T-helper 1 cell (primary cell): ENCODE data around the gene PRSS2.

Source experiments
- DNase-seq, 5 donors: peaks; one replicate each; pipeline ENCODE4 v3.0.0-alpha.2; 2012 to 2020

Gene PRSS2

DNA sequence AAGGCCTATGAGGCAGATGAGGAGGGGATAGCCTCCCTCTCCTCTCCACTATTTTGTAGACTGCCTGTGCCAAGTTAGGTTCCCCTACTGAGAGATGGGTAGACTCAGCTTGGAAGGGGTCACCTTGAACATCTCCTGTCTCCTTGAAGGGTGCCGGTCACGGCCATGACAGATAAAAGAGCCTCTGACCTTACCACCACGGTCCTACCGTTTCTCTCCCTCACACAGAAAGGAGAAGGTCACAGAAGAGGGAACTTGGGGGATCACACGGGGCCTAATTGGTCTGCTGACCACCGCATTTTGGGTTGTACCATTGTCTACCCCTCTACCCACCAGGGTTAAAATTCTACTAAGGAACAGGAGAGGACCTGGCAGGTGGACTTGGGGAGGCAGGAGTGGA lies 17.0 kb downstream of the PRSS2 start:
- DNase-seq = no peak

DNA sequence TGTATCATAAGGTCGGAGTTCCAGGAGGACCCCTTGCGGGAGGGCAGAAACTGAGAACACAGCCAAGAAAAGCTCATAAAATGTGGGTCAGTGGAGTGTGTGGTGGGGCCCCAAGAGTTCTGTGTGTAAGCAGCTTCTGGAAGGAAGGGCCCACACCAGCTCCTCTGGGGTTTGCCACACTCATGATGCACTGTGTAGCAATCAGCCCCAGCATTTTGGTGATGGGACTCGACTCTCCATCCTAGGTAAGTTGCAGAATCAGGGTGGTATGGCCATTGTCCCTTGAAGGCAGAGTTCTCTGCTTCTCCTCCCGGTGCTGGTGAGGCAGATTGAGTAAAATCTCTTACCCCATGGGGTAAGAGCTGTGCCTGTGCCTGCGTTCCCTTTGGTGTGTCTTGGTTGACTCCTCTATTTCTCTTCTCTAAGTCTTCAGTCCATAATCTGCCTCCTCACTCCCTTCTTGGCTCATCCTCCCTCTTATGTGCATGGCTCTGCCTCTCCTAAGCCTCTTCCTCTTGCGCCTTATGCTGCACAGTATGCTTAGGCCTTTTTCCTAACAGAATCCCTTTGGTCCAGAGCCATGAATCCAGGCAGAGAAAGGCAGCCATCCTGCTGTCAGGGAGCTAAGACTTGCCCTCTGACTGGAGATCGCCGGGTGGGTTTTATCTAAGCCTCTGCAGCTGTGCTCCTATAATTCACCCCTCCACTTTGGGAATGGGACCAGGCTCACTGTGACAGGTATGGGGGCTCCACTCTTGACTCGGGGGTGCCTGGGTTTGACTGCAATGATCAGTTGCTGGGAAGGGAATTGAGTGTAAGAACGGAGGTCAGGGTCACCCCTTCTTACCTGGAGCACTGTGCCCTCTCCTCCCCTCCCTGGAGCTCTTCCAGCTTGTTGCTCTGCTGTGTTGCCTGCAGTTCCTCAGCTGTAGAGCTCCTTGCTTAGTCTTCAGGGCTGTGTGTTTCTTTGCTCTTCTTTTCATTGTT lies 17.8 kb downstream of the PRSS2 start:
- DNase-seq = peak in 1 of 5 donors; percentile 28

DNA sequence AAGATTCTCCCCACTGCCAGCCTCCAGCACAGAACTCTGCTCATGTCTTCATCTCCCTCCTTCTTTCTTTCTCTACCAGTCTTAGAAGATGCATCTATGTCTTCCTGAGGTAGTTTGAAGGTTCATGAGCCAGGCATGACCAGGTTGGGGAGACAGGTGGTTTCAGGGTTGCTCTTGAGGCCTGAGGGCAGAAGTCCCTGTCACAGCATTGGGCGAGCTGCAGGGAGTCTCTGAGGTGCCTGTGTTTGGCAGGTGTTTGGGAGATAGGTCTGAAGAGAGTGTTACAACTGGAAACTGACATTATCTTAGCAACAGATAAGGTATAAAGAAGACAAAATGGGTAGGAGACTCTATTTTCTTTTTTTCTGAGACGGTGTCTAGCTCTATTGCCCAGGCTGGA lies 18.7 kb downstream of the PRSS2 start:
- DNase-seq = peak in 1 of 5 donors; percentile 33

DNA sequence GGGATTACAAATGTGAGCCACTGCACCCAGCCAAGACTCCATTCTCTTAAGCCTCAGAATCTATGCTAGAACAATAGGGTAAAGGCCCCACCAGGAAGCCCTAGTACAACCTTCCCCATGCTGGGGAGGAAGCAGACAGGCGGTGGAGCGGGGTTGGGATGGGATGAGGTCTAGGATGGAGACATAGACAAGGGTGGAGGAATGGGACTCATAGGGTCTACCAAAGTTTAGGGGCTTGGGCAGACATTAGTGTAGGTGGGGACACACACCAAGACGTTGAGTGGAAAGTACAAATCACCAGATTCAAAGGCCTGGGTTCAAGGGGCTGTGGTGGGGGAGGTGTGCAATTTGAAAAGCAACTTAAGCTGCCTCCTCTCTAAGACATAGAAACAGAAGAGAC lies 19.3 kb downstream of the PRSS2 start:
- DNase-seq = peak in 1 of 5 donors; percentile 29

DNA sequence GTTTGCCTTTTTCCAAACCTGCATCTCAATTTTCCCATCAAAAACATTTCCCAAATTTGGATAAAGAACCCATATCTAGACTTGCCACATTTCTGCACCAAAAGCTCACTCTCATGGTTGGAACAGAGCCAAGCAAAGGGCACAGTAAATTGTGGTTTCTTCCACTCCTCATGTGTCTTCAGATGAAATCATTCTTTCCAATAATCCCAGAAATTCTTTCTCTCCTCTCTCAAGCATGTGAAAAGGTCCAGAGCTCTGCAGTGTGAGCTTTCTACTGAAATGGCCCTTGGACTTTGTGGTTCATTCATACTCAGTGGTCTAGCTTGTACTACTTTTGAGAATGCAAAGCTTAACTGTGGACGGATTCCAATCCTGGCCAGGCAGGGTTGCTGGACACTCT lies 19.8 kb downstream of the PRSS2 start:
- DNase-seq = peak in 1 of 5 donors; percentile 10

DNA sequence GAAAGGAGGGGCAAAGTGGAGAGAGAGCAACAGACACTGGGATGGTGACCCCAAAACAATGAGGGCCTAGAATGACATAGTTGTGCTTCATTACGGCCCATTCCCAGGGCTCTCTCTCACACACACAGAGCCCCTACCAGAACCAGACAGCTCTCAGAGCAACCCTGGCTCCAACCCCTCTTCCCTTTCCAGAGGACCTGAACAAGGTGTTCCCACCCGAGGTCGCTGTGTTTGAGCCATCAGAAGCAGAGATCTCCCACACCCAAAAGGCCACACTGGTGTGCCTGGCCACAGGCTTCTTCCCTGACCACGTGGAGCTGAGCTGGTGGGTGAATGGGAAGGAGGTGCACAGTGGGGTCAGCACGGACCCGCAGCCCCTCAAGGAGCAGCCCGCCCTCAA lies 20.7 kb downstream of the PRSS2 start:
- no peak for DNase-seq

GRCh38 chr7:142792129-142792528 lies 21.4 kb downstream of the PRSS2 start:
- no peak for DNase-seq

DNA sequence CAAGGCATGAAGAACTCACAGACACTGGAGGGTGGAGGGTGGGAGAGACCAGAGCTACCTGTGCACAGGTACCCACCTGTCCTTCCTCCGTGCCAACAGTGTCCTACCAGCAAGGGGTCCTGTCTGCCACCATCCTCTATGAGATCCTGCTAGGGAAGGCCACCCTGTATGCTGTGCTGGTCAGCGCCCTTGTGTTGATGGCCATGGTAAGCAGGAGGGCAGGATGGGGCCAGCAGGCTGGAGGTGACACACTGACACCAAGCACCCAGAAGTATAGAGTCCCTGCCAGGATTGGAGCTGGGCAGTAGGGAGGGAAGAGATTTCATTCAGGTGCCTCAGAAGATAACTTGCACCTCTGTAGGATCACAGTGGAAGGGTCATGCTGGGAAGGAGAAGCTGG lies 21.8 kb downstream of the PRSS2 start:
- DNase-seq = no peak

DNA sequence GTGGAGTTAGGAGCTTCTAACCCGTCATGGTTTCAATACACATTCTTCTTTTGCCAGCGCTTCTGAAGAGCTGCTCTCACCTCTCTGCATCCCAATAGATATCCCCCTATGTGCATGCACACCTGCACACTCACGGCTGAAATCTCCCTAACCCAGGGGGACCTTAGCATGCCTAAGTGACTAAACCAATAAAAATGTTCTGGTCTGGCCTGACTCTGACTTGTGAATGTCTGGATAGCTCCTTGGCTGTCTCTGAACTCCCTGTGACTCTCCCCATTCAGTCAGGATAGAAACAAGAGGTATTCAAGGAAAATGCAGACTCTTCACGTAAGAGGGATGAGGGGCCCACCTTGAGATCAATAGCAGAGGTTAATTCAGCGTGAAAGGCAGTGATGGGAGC lies 22.4 kb downstream of the PRSS2 start:
- no peak for DNase-seq

DNA sequence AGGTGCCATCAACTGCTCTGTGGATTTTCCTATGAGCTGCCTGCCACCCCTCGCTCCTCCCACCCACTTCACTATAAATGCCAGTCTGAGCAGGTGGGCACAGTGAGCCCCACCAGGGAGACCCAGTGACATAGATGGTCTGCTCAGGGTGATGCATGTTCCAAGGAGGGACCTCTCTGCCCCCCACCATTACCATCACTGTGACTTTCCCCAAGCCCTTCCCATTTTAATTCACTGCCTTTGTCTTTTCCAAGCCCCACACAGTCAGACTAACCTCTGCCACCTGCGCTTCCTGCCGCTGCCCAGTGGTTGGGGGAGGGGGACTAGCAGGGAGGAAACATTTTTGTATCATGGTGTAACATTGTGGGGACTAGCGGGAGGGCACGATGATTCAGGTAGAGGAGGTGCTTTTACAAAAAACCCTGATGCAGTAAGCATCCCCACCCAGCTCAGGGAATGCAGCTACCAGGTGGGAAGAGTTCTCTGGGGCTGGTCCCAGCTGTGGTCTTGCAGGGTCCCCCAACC lies 24.6 kb downstream of the PRSS2 start:
- peak; percentile 27 to 68 (median 45) for DNase-seq

DNA sequence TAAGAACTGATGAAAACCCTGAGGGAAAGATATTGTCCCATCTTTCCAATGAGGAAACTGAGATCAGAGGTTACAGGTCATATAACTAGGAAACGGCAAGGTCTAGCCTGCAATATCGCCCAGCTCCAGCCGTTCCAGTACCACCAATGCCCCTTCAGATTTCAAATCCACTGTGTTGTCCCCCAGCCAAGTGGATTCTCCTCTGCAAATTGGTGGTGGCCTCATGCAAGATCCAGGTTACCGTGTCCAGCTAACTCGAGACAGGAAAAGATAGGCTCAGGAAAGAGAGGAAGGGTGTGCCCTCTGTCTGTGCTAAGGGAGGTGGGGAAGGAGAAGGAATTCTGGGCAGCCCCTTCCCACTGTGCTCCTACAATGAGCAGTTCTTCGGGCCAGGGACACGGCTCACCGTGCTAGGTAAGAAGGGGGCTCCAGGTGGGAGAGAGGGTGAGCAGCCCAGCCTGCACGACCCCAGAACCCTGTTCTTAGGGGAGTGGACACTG lies 25.3 kb downstream of the PRSS2 start:
- no peak for DNase-seq

DNA sequence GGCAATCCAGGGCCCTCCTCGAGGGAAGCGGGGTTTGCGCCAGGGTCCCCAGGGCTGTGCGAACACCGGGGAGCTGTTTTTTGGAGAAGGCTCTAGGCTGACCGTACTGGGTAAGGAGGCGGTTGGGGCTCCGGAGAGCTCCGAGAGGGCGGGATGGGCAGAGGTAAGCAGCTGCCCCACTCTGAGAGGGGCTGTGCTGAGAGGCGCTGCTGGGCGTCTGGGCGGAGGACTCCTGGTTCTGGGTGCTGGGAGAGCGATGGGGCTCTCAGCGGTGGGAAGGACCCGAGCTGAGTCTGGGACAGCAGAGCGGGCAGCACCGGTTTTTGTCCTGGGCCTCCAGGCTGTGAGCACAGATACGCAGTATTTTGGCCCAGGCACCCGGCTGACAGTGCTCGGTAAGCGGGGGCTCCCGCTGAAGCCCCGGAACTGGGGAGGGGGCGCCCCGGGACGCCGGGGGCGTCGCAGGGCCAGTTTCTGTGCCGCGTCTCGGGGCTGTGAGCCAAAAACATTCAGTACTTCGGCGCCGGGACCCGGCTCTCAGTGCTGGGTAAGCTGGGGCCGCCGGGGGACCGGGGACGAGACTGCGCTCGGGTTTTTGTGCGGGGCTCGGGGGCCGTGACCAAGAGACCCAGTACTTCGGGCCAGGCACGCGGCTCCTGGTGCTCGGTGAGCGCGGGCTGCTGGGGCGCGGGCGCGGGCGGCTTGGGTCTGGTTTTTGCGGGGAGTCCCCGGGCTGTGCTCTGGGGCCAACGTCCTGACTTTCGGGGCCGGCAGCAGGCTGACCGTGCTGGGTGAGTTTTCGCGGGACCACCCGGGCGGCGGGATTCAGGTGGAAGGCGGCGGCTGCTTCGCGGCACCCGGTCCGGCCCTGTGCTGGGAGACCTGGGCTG lies 26.0 kb downstream of the PRSS2 start:
- no peak for DNase-seq

DNA sequence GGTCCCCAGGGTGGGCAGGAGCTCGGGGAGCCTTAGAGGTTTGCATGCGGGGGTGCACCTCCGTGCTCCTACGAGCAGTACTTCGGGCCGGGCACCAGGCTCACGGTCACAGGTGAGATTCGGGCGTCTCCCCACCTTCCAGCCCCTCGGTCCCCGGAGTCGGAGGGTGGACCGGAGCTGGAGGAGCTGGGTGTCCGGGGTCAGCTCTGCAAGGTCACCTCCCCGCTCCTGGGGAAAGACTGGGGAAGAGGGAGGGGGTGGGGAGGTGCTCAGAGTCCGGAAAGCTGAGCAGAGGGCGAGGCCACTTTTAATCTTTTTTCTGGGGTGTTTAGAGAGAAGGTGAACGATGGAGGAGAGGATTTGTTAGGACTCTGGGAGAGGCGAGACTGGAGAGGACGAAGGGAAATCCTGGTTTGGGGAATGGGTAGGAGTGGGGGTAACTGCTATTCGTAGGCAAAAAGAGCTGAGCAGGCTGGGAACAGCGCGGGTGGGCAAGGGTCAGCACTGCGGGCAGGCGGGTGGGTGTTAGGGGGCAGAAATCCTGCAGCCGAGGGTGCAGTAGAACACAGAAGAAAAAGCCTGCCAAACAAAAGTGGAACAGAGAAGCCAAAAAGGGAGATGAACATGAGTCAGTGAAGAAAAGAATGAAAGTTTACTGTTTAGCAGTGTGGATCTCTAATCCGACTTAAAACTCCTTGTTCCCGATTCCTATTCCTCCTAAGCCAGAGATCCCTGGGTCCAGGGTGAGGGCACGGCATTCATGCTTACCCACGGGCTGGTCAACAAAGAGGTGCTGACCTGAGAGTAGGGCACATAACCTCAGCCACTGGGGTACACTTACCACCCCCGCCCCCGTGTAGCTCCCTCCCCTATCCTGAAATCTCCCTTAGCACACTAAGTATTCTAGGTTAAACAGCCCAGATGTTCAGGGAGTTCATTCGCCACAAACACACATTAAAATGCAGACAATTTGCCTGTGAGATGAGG lies 26.9 kb downstream of the PRSS2 start:
- DNase-seq = peak in 1 of 5 donors; percentile 55

- peak in 1 of 5 donors; percentile 74 for DNase-seq
These were observed 28.0 kb downstream of the PRSS2 start for GRCh38 chr7:142798451-142799436.

GRCh38 chr7:142799437-142799835 lies 28.7 kb downstream of the PRSS2 start:
- DNase-seq = no peak

- DNase-seq = peak in 1 of 5 donors; percentile 60
These were observed 29.3 kb downstream of the PRSS2 start for GRCh38 chr7:142800088-142800487.

GRCh38 chr7:142800699-142801260 lies 30.0 kb downstream of the PRSS2 start:
- no peak for DNase-seq

DNA sequence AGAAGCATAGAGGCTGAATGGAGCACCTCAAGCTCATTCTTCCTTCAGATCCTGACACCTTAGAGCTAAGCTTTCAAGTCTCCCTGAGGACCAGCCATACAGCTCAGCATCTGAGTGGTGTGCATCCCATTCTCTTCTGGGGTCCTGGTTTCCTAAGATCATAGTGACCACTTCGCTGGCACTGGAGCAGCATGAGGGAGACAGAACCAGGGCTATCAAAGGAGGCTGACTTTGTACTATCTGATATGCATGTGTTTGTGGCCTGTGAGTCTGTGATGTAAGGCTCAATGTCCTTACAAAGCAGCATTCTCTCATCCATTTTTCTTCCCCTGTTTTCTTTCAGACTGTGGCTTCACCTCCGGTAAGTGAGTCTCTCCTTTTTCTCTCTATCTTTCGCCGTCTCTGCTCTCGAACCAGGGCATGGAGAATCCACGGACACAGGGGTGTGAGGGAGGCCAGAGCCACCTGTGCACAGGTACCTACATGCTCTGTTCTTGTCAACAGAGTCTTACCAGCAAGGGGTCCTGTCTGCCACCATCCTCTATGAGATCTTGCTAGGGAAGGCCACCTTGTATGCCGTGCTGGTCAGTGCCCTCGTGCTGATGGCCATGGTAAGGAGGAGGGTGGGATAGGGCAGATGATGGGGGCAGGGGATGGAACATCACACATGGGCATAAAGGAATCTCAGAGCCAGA lies 31.0 kb downstream of the PRSS2 start:
- DNase-seq = no peak

GRCh38 chr7:142802301-142802700 lies 31.5 kb downstream of the PRSS2 start:
- DNase-seq = no peak
